GM23338 (cell line): ENCODE measurements around the gene PYM1. TPM values are rescaled to one million over a fixed set of nuclear protein-coding genes. Genes with fewer than 3 reads are reported as not detected.

Experiments
- ATAC-seq: fragments of 200-7000 bp; cut with Tn5 transposase; 3 replicates; pipeline ENCODE4 v1.9.1; 2020
- DNase-seq: peaks from one replicate; pipeline ENCODE4 v3.0.0-alpha.2; 2015; ENCODE audit warnings: low spot score
- H2AFZ ChIP-seq: fragments of 200-600 bp; sonication (generic); 2 replicates; pipeline ENCODE4 v1.8.0; 2016; ENCODE audit warnings: antibody characterized with exemption, mild to moderate bottlenecking, moderate library complexity
- H3F3A ChIP-seq: fragments of 200-600 bp; sonication (generic); replicated peaks from 2 replicates; pipeline ENCODE4 v1.8.0; 2017; ENCODE audit warnings: antibody characterized with exemption, mixed run types, low read depth
- H3K27ac ChIP-seq: fragments of 200-600 bp; sonication (generic); 2 replicates; pipeline ENCODE4 v1.6.1; 2016; ENCODE audit warnings: low read depth
- H3K27me3 ChIP-seq: fragments of 200-600 bp; sonication (generic); 2 replicates; pipeline ENCODE4 v1.8.0; 2016; ENCODE audit warnings: mild to moderate bottlenecking, mixed run types, moderate library complexity; ENCODE audit not compliant: insufficient read depth
- H3K36me3 ChIP-seq: fragments of 200-600 bp; sonication (generic); 2 replicates; pipeline ENCODE4 v1.8.0; 2016; ENCODE audit warnings: mild to moderate bottlenecking; ENCODE audit not compliant: insufficient read depth
- H3K4me1 ChIP-seq: fragments of 200-600 bp; sonication (generic); 2 replicates; pipeline ENCODE4 v1.8.0; 2016; ENCODE audit warnings: mild to moderate bottlenecking, moderate library complexity; ENCODE audit not compliant: insufficient read depth
- H3K4me2 ChIP-seq: fragments of 200-600 bp; sonication (generic); 2 replicates; pipeline ENCODE4 v1.7.1; 2017; ENCODE audit warnings: mixed run types
- H3K4me3 ChIP-seq: fragments of 200-600 bp; sonication (generic); 2 replicates; pipeline ENCODE4 v1.6.1; 2016; ENCODE audit warnings: mixed run types
- H3K79me2 ChIP-seq: fragments of 200-600 bp; sonication (generic); replicated peaks from 2 replicates; pipeline ENCODE4 v1.8.0; 2017; ENCODE audit warnings: mild to moderate bottlenecking; ENCODE audit not compliant: insufficient read depth
- H3K9me2 ChIP-seq: fragments of 200-600 bp; sonication (generic); 2 replicates; pipeline ENCODE4 v1.8.0; 2017; ENCODE audit not compliant: insufficient read depth
- H4K20me1 ChIP-seq: fragments of 200-600 bp; sonication (generic); replicated peaks from 2 replicates; pipeline ENCODE4 v1.8.0; 2017; ENCODE audit warnings: mild to moderate bottlenecking; ENCODE audit not compliant: insufficient read depth
- H3K27ac Mint-ChIP-seq: 2 replicates; pipeline ENCODE4 v1.8.0; 2020; ENCODE audit warnings: inconsistent platforms, mild to moderate bottlenecking, moderate library complexity, mixed read lengths
- H3K27me3 Mint-ChIP-seq: 3 replicates; pipeline ENCODE4 v1.8.0; 2022; ENCODE audit warnings: low read depth, mild to moderate bottlenecking, moderate library complexity, mixed read lengths, inconsistent platforms; ENCODE audit not compliant: insufficient read depth, poor library complexity
- H3K36me3 Mint-ChIP-seq: 3 replicates; pipeline ENCODE4 v1.8.0; 2021; ENCODE audit warnings: low read depth, mild to moderate bottlenecking, inconsistent platforms, moderate library complexity, mixed read lengths
- H3K4me1 Mint-ChIP-seq: 3 replicates; pipeline ENCODE4 v1.8.0; 2020; ENCODE audit warnings: mild to moderate bottlenecking, inconsistent platforms, mixed read lengths
- H3K4me3 Mint-ChIP-seq: 3 replicates; pipeline ENCODE4 v1.8.0; 2021; ENCODE audit warnings: moderate library complexity, mild to moderate bottlenecking, inconsistent platforms, mixed read lengths
- H3K9me3 Mint-ChIP-seq: 3 replicates; pipeline ENCODE4 v1.8.0; 2020; ENCODE audit warnings: moderate library complexity, mild to moderate bottlenecking, inconsistent platforms, mixed read lengths
- CTCF ChIP-seq, 2 experiments: fragments of 200-600 bp in 1 of 2; sonication (generic) in 1 of 2; conservative IDR thresholded peaks; 2 replicates each; pipeline versions ENCODE4 v1.5.1 to v1.6.1; 2016 to 2017; ENCODE audit warnings: antibody characterized with exemption in 2 of 2, low read depth in 2 of 2, mild to moderate bottlenecking in 2 of 2, moderate library complexity in 1 of 2
- EZH2 ChIP-seq: fragments of 200-600 bp; sonication (generic); IDR thresholded peaks from one replicate; pipeline ENCODE4 v1.8.0; 2017; ENCODE audit warnings: antibody characterized with exemption, mild to moderate bottlenecking, low read depth; ENCODE audit not compliant: unreplicated experiment
- EZH2phosphoT487 ChIP-seq: fragments of 200-600 bp; sonication (generic); IDR thresholded peaks from one replicate; pipeline ENCODE4 v1.8.1; 2018; ENCODE audit warnings: antibody characterized with exemption; ENCODE audit not compliant: unreplicated experiment
- JUNB ChIP-seq: IDR thresholded peaks from one replicate; pipeline ENCODE4 v1.6.1; 2016; ENCODE audit warnings: antibody characterized with exemption; ENCODE audit not compliant: unreplicated experiment
- POLR2AphosphoS5 ChIP-seq: IDR thresholded peaks from 2 replicates; pipeline ENCODE4 v1.6.1; 2016; ENCODE audit warnings: antibody characterized with exemption, low read depth
- REST ChIP-seq: IDR thresholded peaks from one replicate; pipeline ENCODE4 v1.6.1; 2018; ENCODE audit warnings: antibody characterized with exemption; ENCODE audit not compliant: unreplicated experiment
- ZNF331 ChIP-seq: fragments of 250-450 bp; sonication (Bioruptor Pico); IDR thresholded peaks from 2 replicates; pipeline ENCODE4 v1.5.0; 2020; ENCODE audit warnings: low read depth, mild to moderate bottlenecking, moderate library complexity
- ZNF462 ChIP-seq: fragments of 250-450 bp; sonication (Bioruptor Pico); IDR thresholded peaks from 2 replicates; pipeline ENCODE4 v1.5.0; 2020; ENCODE audit warnings: mild to moderate bottlenecking, moderate library complexity
- polyA plus RNA-seq: library from polyadenylated mRNA; unstranded; fragments of >200 nt; fragmentation: Nextera tagmentation; extraction: Ambion mirVana; gene quantifications from 2 replicates; pipeline ENCODE4 v1.2.1, GENCODE V29; 2016
- total RNA-seq: library from RNA; depleted of rRNA; stranded (reverse); fragments of >200 nt; shearing (Covaris generic); gene quantifications from 2 replicates; pipeline ENCODE4 v1.2.3, GENCODE V29; 2014

PYM1 gene
- total and polyA plus RNA-seq, 2 experiments from 2014 or later, result 70.2 to 150 TPM

- TF ChIP-seq REST (no peak), EZH2 (no peak), POLR2AphosphoS5 (no peak)
Measured at GRCh38 chr12:55955344-55955743, 27.6 kb upstream of the PYM1 start (continued).

GRCh38 chr12:55946553-55946952 lies 18.9 kb upstream of the PYM1 start:
- no peaks in the 10 kb centered on the region for H3K36me3 Mint-ChIP-seq
- Histone ChIP-seq H3K27me3 (no peaks in the 10 kb centered on the region), H3K4me2 (no peak overlapping the region), H3F3A (0 out of 2 replicates have a peak, but pooled peaks cover 3% of the 10 kb centered on the region), H3K9me2 (no peaks in the 10 kb centered on the region), H3K27ac (no peak overlapping the region), H3K79me2 (no peaks in the 10 kb centered on the region), H3K36me3 (no peaks in the 10 kb centered on the region), H2AFZ (no peak overlapping the region), H3K4me1 (no peaks in the 10 kb centered on the region), H3K4me3 (no peak overlapping the region), H4K20me1 (no peaks in the 10 kb centered on the region; the same call in 1 of the 2 replicates)
- DNase-seq (no peak), ATAC-seq (no peak)
- H3K4me1 Mint-ChIP-seq, result no peaks in the 10 kb centered on the region
- peaks cover 2% of the 10 kb centered on the region for H3K27me3 Mint-ChIP-seq
- no peaks in the 10 kb centered on the region for H3K9me3 Mint-ChIP-seq
- H3K4me3 Mint-ChIP-seq, result no peak overlapping the region
- TF ChIP-seq ZNF462 (CRISPR knock-in tag) (no peak), JUNB (no peak), REST (no peak), CTCF (conservative IDR thresholded peaks at IDR 0.05; ENCODE audit: low read depth in 2 of 2) (no peak), EZH2 (no peak), ZNF331 (CRISPR knock-in tag) (no peak), EZH2phosphoT487 (no peak)
- no peak overlapping the region for H3K27ac Mint-ChIP-seq
